Measurements from ENCODE around the gene HERC3.

DNA sequence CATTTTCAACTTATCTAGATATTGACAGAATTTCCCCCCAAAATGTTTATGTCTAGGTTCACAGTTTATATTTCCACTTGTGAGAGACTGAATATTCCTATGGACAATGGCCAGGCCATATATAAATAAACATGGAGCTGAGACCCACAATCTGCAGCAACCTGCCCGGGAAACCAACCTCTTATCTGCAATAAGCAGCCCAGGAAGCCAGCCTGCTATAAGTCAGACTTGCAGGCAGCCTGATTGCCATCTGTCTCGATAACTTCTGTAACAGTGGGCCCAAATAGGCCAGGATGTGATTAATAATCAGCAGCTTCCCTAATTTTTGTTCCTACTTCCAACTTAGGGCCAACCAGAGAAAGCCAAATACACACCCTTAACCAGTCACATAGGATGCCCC, 110.5 kb downstream of the HERC3 start:
- no peak for TF ChIP-seq IRF2 (CRISPR knock-in tag; IDR thresholded peaks at IDR 0.05)
- no peak for TF ChIP-seq POLR2A (IDR thresholded peaks at IDR 0.05; ENCODE audit: insufficient read depth in 1 of 2, low read depth in 2 of 2, low read length in 2 of 2)
